Measurements from ENCODE around the gene PCARE. TPM values are rescaled to one million over a fixed set of nuclear protein-coding genes. Genes with fewer than 3 reads are reported as not detected.

PCARE gene
- total RNA-seq, 4 donors from 2014 or later = not detected

GRCh38 chr2:29053223-29053622, 21.1 kb downstream of the PCARE start:
- H3K9me3 ChIP-seq = no peaks in the 10 kb centered on the region
- peak overlapping the region in 1 of 2 donors; percentile 17 for H3K27ac ChIP-seq
- no peaks in the 10 kb centered on the region for H3K4me1 ChIP-seq
- DNase-seq = no peak
- no peaks in the 10 kb centered on the region for H3K27me3 ChIP-seq
- H3K36me3 ChIP-seq = no peaks in the 10 kb centered on the region
- H3K4me3 ChIP-seq = no peak overlapping the region
- intact Hi-C loops (cut with DNase I; ENCODE audit: low total_unique reads) = no loop called here
- no peak for TF ChIP-seq CTCF (IDR thresholded peaks at IDR 0.05)
- no peak for TF ChIP-seq POLR2A (IDR thresholded peaks at IDR 0.05)

- no peak for TF ChIP-seq CTCF (IDR thresholded peaks at IDR 0.05)
- TF ChIP-seq POLR2A (IDR thresholded peaks at IDR 0.05) = no peak
- Histone ChIP-seq H3K9me3 (no peaks in the 10 kb centered on the region), H3K27me3 (no peaks in the 10 kb centered on the region), H3K27ac (no peak overlapping the region), H3K4me3 (no peak overlapping the region), H3K4me1 (no peaks in the 10 kb centered on the region), H3K36me3 (no peaks in the 10 kb centered on the region)
- DNase-seq = no peak
- intact Hi-C loops (cut with DNase I; ENCODE audit: low total_unique reads) = no loop called here
Measured at GRCh38 chr2:29052807-29053206, 21.5 kb downstream of the PCARE start.

- no peaks in the 10 kb centered on the region for H3K27me3 ChIP-seq
- H3K36me3 ChIP-seq = no peaks in the 10 kb centered on the region
- no peaks in the 10 kb centered on the region for H3K9me3 ChIP-seq
- no peak for TF ChIP-seq CTCF (IDR thresholded peaks at IDR 0.05)
- TF ChIP-seq POLR2A (IDR thresholded peaks at IDR 0.05) = no peak
- no peak overlapping the region for H3K27ac ChIP-seq
- no peaks in the 10 kb centered on the region for H3K4me1 ChIP-seq
- H3K4me3 ChIP-seq = no peak overlapping the region
- DNase-seq = no peak
- intact Hi-C loops (cut with DNase I; ENCODE audit: low total_unique reads) = no loop called here
Measured at GRCh38 chr2:29051730-29052129, 22.6 kb downstream of the PCARE start.

- intact Hi-C loops (cut with DNase I; ENCODE audit: low total_unique reads) = no loop called here
- no peak for DNase-seq
- H3K4me3 ChIP-seq = no peak overlapping the region
- no peaks in the 10 kb centered on the region for H3K9me3 ChIP-seq
- H3K27ac ChIP-seq = no peak overlapping the region
- no peaks in the 10 kb centered on the region for H3K4me1 ChIP-seq
- H3K27me3 ChIP-seq = no peaks in the 10 kb centered on the region
- no peaks in the 10 kb centered on the region for H3K36me3 ChIP-seq
- TF ChIP-seq CTCF (IDR thresholded peaks at IDR 0.05) (no peak), POLR2A (IDR thresholded peaks at IDR 0.05) (no peak)
Measured at GRCh38 chr2:29050591-29050990, 23.7 kb downstream of the PCARE start.

- intact Hi-C loops (cut with DNase I; ENCODE audit: low total_unique reads) = no loop called here
- no peak for DNase-seq
- H3K9me3 ChIP-seq = no peaks in the 10 kb centered on the region
- TF ChIP-seq POLR2A (IDR thresholded peaks at IDR 0.05) (no peak), CTCF (IDR thresholded peaks at IDR 0.05) (no peak)
- no peaks in the 10 kb centered on the region for H3K27me3 ChIP-seq
- no peak overlapping the region for H3K4me3 ChIP-seq
- H3K4me1 ChIP-seq = peaks cover 0 to 2% of the 10 kb centered on the region in 2 donors
- H3K36me3 ChIP-seq = no peaks in the 10 kb centered on the region
- no peak overlapping the region for H3K27ac ChIP-seq
Measured at GRCh38 chr2:29047083-29047845, 27.1 kb downstream of the PCARE start.
